NCI-H82 (cell line): Measurements from ENCODE around the gene SLC25A41.
"Not testable (repeated sequence)": the region's sequence is repeated elsewhere in the genome, so short reads cannot be mapped to it uniquely, and the experiment has no call there.

Source experiments
- DNase-seq: peaks from one replicate; lab custom pipeline; 2025; lab: John Stamatoyannopoulos, UW

The SLC25A41 gene

GRCh38 chr19:6412061-6412446 lies 21.5 kb downstream of the SLC25A41 start:
- DNase-seq = no peak

GRCh38 chr19:6409346-6409745 lies 24.2 kb downstream of the SLC25A41 start:
- no peak for DNase-seq

DNA sequence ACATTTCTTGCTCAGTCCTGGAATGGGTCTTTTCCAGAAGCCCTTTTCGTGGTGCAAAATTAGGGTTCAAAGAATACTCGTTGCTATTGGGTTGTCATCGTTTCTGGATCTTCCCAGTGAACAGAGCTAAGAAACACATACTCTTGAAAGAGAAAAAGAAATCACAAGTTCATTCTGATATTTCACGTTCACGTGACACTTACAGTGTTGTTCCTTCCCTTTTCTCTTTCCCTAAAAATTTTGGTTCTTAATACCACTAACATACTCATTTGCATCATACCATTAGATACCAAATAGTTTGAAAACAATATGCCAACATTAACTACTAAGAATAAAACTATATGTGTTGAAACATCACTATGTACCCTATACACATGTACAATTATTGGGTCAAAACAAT lies 27.2 kb downstream of the SLC25A41 start:
- no peak for DNase-seq

- no peak for DNase-seq
Observed at GRCh38 chr19:6402837-6403608, 30.5 kb downstream of the SLC25A41 start.

GRCh38 chr19:6402058-6402457 lies 31.5 kb downstream of the SLC25A41 start:
- DNase-seq = no peak

GRCh38 chr19:6400062-6400944 lies 33.3 kb downstream of the SLC25A41 start:
- DNase-seq = not testable (repeated sequence)

GRCh38 chr19:6396305-6396704 lies 37.3 kb downstream of the SLC25A41 start:
- no peak for DNase-seq

GRCh38 chr19:6394831-6395230 lies 38.7 kb downstream of the SLC25A41 start:
- no peak for DNase-seq

DNA sequence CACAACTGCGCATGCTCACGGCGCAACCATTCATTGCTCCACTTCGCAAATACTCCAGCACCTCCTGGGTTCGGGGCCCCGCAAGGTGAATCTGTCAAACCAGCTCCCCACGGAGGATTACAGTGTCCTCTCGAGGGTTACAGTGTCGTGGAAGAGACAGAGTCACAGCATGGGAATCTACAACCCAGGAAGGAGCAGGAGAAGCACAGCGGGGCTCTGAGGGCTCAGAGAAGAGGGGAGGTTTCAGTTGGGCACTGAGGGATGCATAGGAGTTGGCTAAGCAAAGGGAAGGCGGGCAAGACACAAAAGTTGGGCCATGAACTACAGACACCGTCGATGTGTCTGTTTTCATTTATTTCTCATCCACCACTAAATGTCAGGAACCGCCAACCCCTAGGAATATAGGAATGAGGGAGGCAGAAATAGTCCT lies 39.6 kb downstream of the SLC25A41 start:
- no peak for DNase-seq

- DNase-seq = peak; percentile 97
Observed at GRCh38 chr19:6393074-6393982, 40.2 kb downstream of the SLC25A41 start, which contains the start of gene GTF2F1. Gene GTF2F1 (minus strand): TSS chr19:6393164. CDS start chr19:6392995, 169 bp downstream.

DNA sequence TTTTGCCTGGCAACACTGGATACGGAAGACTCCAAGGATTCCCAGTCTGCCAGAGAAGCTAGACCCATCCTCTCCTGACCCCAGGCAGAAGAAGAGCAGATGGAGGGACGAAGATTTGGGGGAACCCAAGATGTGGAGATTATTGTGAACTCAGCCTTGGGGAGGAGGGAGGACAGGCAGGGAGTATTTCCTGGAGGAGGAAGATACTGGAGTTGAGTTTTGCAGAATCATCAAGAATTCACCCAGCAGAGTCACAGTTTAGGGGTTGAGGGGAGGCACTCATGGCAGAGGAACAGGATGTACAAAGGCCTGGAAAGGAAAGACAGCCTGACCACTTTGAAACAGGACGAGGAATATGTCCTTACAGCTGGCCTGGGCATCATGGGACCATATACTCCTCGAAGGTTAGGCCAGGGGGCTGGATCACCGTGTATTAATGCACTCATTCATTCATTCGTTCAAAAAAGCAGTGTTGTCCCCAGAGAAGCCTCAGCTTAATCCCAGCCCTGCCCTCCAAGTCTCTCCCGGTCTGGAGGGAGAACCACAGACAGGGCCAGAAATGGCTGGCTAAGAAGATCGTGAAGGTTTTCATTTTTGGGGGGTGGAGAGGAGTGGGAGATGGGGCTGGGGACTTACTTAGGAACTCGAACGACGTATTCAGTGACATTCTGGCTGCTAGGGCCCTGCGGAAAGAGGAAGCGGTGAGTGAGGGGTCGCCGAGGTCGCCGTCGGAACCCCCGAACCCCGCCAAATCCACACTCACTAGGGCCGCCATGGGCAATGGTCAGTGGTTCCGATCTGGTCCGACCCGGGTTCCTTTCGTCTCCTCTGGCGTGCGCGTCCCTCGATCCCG lies 41.1 kb downstream of the SLC25A41 start:
- DNase-seq = no peak

GRCh38 chr19:6387372-6387771 lies 46.2 kb downstream of the SLC25A41 start:
- DNase-seq = no peak

DNA sequence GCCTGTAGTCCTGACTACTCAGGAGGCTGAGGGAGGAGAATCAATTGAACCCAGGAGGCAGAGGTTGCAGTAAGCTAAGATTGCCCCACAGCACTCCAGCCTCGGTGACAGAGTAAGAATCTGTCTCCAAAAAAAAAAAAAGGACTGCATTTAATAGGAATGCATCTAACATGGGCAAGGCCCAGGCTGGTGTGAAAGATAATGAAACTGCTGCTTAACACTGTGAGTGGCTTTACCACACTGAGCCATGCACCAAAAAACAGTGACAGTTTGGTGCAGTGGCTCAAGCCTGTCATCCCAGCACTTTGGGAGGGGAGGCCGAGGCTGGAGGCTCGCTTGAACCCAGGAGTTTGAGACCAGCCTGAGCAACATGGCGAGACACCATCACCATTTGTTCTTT lies 49.2 kb downstream of the SLC25A41 start:
- DNase-seq = no peak

- DNase-seq = no peak
Observed at GRCh38 chr19:6383188-6383587, 50.4 kb downstream of the SLC25A41 start.

DNA sequence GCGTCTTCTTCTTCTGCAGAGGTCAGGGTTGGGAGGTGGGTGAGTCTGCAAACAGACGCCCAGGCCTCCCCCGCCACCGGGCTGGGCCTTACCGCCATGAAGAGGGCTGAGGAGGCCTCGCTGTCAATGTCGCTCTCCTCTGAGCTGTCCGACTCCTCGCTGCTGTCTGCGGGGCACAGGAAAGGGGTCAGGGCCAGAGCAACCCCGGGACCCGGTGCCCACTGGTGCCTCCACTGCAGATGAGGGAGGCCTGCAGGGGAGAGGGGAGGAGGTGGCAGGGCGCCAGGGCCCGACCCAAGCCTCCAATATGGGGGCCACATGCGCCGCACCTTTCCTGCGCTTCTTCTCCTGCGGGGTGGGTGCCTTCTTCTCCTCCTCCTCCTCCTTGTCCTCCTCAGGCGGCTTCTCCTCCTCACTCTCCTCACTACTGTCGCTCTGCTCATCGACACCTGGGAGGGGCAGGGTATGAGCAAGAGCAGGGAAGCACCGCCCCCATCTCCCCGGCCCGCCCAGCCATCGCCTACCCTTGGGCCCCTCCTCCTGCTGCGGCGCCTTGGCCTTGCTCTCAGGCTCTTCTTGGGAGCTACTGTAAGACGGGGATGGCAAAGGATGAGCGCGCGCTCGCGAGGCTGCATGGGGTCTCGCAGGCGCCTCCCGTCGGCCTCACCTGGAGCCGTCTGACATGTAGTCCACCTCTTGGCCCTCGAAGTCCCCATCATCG lies 52.4 kb downstream of the SLC25A41 start:
- peak; percentile 31 for DNase-seq

DNA sequence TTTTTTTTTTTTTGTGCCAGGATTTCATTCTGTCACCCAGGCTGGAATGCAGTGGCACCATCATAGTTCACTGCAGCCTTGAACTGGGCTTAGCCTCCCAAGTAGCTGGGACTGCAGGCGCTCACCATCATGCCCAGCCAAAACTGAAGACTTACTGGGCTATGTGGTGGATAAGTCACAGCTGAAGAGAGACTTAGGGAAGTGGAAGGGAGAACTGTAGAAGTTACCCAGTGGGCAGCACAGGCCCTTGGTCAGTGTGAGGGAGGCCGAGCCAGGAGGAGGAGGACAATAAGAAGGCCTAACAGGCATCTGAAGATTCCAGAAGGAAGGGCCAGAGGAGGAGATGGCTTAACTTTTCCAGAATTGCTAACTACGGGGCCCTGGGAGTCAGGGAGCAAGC lies 53.8 kb downstream of the SLC25A41 start:
- no peak for DNase-seq

- no peak for DNase-seq
Observed at GRCh38 chr19:6378486-6378885, 55.1 kb downstream of the SLC25A41 start.

DNA sequence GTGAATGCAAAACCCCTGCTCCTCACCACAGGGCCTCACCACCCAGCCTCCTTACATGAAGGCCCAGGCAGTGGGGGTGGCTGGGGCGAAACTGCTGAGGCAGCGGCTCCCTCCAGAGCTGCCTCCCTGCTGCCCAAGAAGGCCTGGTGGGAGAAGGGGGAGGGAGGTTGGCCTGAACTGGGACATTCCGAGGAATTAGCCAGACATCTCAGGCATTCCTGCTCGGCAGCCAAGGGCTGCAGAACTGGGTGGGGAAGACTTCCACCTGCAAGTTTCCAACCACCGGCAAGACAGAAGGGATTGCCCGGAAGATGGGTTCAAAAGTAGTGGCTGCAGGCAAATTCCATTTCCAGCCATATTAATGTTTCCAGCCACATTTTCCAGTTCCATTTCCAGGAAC lies 55.5 kb downstream of the SLC25A41 start:
- DNase-seq = no peak

- DNase-seq = no peak
Observed at GRCh38 chr19:6376512-6377190, 56.9 kb downstream of the SLC25A41 start.
